Right renal cortex interstitium (tissue), 3 donors: Measurements from ENCODE around the gene GPR17. TPM values are rescaled to one million over a fixed set of nuclear protein-coding genes. Genes with fewer than 3 reads are reported as not detected.

Source experiments
- DNase-seq, 3 donors: peaks; one replicate each; pipeline ENCODE4 v3.0.0-alpha.2; 2013; ENCODE audit warnings: low read depth in 3 of 3, low spot score in 2 of 3
- polyA plus RNA-seq, 3 donors: library from polyadenylated mRNA; unstranded; fragments of 120-200 nt; gene quantifications; one replicate each; pipeline ENCODE4 v1.2.1, GENCODE V29; 2013; ENCODE audit not compliant: insufficient read length in 3 of 3

Gene GPR17
- polyA plus RNA-seq, 3 donors, result 0.29 to 0.53 (median 0.51) TPM

GRCh38 chr2:127665267-127665893, 19.4 kb downstream of the GPR17 start:
- DNase-seq, result no peak

- DNase-seq, result no peak
Measured at GRCh38 chr2:127669056-127669455, 23.1 kb downstream of the GPR17 start.

GRCh38 chr2:127670055-127670956, 24.4 kb downstream of the GPR17 start:
- DNase-seq, result no peak

GRCh38 chr2:127670957-127671290, 25.0 kb downstream of the GPR17 start:
- DNase-seq, result no peak

GRCh38 chr2:127671557-127672302, 25.8 kb downstream of the GPR17 start:
- no peak for DNase-seq

- no peak for DNase-seq
Measured at GRCh38 chr2:127672341-127673224, 26.6 kb downstream of the GPR17 start.

- DNase-seq, result no peak
Measured at GRCh38 chr2:127673291-127674069, 27.5 kb downstream of the GPR17 start.

- no peak for DNase-seq
Measured at GRCh38 chr2:127674241-127675209, 28.6 kb downstream of the GPR17 start.

- DNase-seq, result no peak
Measured at GRCh38 chr2:127675331-127676261, 29.6 kb downstream of the GPR17 start, which contains the start of gene LIMS2. Gene LIMS2, minus strand, starts transcription at chr2:127675530. Its CDS starts 506 bp downstream, at chr2:127675024.

GRCh38 chr2:127676906-127677305, 31.0 kb downstream of the GPR17 start:
- DNase-seq, result no peak

GRCh38 chr2:127678531-127678930, 32.6 kb downstream of the GPR17 start:
- DNase-seq, result no peak

GRCh38 chr2:127678991-127679390, 33.0 kb downstream of the GPR17 start:
- DNase-seq, result no peak

GRCh38 chr2:127679680-127680361, 33.9 kb downstream of the GPR17 start:
- no peak for DNase-seq

- no peak for DNase-seq
Measured at GRCh38 chr2:127680706-127681287, 34.8 kb downstream of the GPR17 start.

GRCh38 chr2:127681288-127681804, 35.4 kb downstream of the GPR17 start:
- no peak for DNase-seq
